Astrocyte (in vitro differentiated cells and primary cell): Measurements from ENCODE around the gene AGO4. TPM values are rescaled to one million over a fixed set of nuclear protein-coding genes. Genes with fewer than 3 reads are reported as not detected.

Experiments
- DNase-seq: peaks from one replicate; pipeline ENCODE4 v3.0.0-alpha.2; 2010; ENCODE audit warnings: low read depth
- FAIRE-seq: peaks from 2 replicates; lab custom pipeline; 2011; peaks lifted over from hg19 to GRCh38; lab: Jason Lieb, UNC
- H2AFZ ChIP-seq: 2 replicates; pipeline ENCODE4 v1.6.0; 2012; ENCODE audit warnings: low read depth, low read length, inconsistent platforms
- H3K27ac ChIP-seq: 2 replicates; pipeline ENCODE4 v1.5.1; 2011; ENCODE audit warnings: low read depth, low read length, inconsistent platforms
- H3K27me3 ChIP-seq: 2 replicates; pipeline ENCODE4 v1.6.0; 2011; ENCODE audit warnings: low read length, inconsistent platforms; ENCODE audit not compliant: insufficient read depth
- H3K36me3 ChIP-seq: 2 replicates; pipeline ENCODE4 v1.5.1; 2011; ENCODE audit warnings: low read length, inconsistent platforms; ENCODE audit not compliant: insufficient read depth
- H3K4me1 ChIP-seq: 2 replicates; pipeline ENCODE4 v1.5.1; 2011; ENCODE audit warnings: low read length, inconsistent platforms; ENCODE audit not compliant: insufficient read depth
- H3K4me2 ChIP-seq: 2 replicates; pipeline ENCODE4 v1.6.0; 2012; ENCODE audit warnings: low read length, inconsistent platforms
- H3K4me3 ChIP-seq: 2 replicates; pipeline ENCODE4 v1.5.1; 2011; ENCODE audit warnings: low read depth, mild to moderate bottlenecking, low read length, inconsistent platforms; ENCODE audit not compliant: insufficient read depth
- H3K79me2 ChIP-seq: 2 replicates; pipeline ENCODE4 v1.6.0; 2012; ENCODE audit warnings: mild to moderate bottlenecking, low read length, inconsistent platforms; ENCODE audit not compliant: insufficient read depth
- H3K9ac ChIP-seq: 2 replicates; pipeline ENCODE4 v1.6.0; 2012; ENCODE audit warnings: mild to moderate bottlenecking, low read length, inconsistent platforms
- H3K9me3 ChIP-seq: 2 replicates; pipeline ENCODE4 v1.5.1; 2012; ENCODE audit warnings: low read depth, mild to moderate bottlenecking, low read length, inconsistent platforms; ENCODE audit not compliant: insufficient read depth
- H4K20me1 ChIP-seq: 2 replicates; pipeline ENCODE4 v1.6.0; 2012; ENCODE audit warnings: low read length, inconsistent platforms; ENCODE audit not compliant: insufficient read depth
- H3K27ac Mint-ChIP-seq: one replicate; pipeline ENCODE4 v1.8.0; 2021; ENCODE audit warnings: mild to moderate bottlenecking, mixed read lengths; ENCODE audit not compliant: unreplicated experiment
- H3K27me3 Mint-ChIP-seq: one replicate; pipeline ENCODE4 v1.8.0; 2021; ENCODE audit warnings: low read depth, mixed read lengths; ENCODE audit not compliant: unreplicated experiment
- H3K36me3 Mint-ChIP-seq: one replicate; pipeline ENCODE4 v1.8.0; 2021; ENCODE audit warnings: low read depth, mixed read lengths; ENCODE audit not compliant: unreplicated experiment
- H3K4me1 Mint-ChIP-seq: one replicate; pipeline ENCODE4 v1.8.0; 2021; ENCODE audit warnings: low read depth, mixed read lengths; ENCODE audit not compliant: unreplicated experiment
- H3K4me3 Mint-ChIP-seq: one replicate; pipeline ENCODE4 v1.8.0; 2021; ENCODE audit warnings: mild to moderate bottlenecking, moderate library complexity, mixed read lengths; ENCODE audit not compliant: unreplicated experiment
- H3K9me3 Mint-ChIP-seq: one replicate; pipeline ENCODE4 v1.8.0; 2021; ENCODE audit warnings: mild to moderate bottlenecking, mixed read lengths; ENCODE audit not compliant: unreplicated experiment
- CTCF ChIP-seq: IDR thresholded peaks from 2 replicates; pipeline ENCODE4 v1.5.1; 2011; ENCODE audit warnings: low read depth, mild to moderate bottlenecking, inconsistent platforms, low read length, moderate library complexity; ENCODE audit not compliant: insufficient read depth
- EZH2 ChIP-seq: IDR thresholded peaks from 2 replicates; pipeline ENCODE4 v1.6.1; 2012; ENCODE audit warnings: mild to moderate bottlenecking, low read length, inconsistent platforms; ENCODE audit not compliant: insufficient read depth
- total RNA-seq: library from RNA; stranded (reverse); gene quantifications from 2 replicates; pipeline ENCODE4 v1.2.1, GENCODE V29; 2021

The AGO4 gene
- total RNA-seq, 1 donor from 2014 or later, result 9.8 TPM

DNA sequence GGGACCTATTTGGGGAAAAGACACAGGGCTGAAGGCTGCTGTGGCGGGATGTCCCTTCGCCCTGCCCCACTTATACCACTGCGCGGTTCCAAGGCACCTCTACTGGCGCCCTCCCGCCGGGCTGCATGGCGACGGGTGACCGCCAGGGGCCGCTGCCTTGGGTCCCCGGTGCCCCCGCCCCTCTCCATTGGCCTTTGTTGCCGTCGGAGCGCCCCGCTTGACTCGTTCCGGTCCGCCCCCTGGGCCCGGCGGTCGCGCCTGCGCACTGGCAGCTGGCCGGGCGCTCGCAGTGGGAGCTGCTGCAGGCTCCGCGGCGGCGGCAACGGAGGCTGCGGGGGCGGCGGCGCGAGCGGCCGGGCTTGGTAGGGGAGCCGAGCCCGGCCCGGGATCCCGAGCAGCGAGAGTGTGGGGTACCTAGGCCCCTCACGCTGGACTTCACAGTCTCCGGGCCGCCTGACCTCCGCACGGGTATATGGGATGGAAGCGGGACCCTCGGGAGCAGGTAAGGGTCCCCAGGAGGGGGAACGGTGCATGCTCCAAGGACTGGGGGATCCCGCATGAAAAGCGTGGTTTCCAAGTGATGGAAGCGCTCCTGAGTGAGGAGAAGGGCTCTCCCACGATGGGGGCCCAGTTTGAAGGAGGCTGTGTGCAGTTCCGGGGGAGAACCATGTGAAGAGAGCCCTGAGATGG lies 75.3 kb downstream of the AGO4 start, which contains the start of gene AGO1:
Gene AGO1 (plus strand): TSS at position 265 of the 690 bp plus-strand sequence. CDS start 213 bp downstream, at position 478.
- Histone ChIP-seq H3K9me3 (no peaks in the 10 kb centered on the region), H3K4me2 (peak within 1 kb of the TSS; percentile 100), H3K27me3 (no peaks in the 10 kb centered on the region), H3K4me3 (peak within 1 kb of the TSS; percentile 100), H3K4me1 (peaks cover 11% of the 10 kb centered on the region), H3K9ac (peak within 1 kb of the TSS; percentile 95), H3K79me2 (peaks cover 32% of the 10 kb centered on the region), H3K36me3 (no peaks in the 10 kb centered on the region), H4K20me1 (peaks cover 38% of the 10 kb centered on the region), H2AFZ (peak within 1 kb of the TSS; percentile 100), H3K27ac (peak within 1 kb of the TSS; percentile 57)
- Mint-ChIP-seq H3K4me3 (peak within 1 kb of the TSS; percentile 96), H3K9me3 (no peaks in the 10 kb centered on the region), H3K4me1 (peaks cover 25% of the 10 kb centered on the region), H3K36me3 (no peaks in the 10 kb centered on the region), H3K27me3 (peaks cover 7% of the 10 kb centered on the region), H3K27ac (peak within 1 kb of the TSS; percentile 6)
- no peak for TF ChIP-seq EZH2
- TF ChIP-seq CTCF, result peak; percentile 63
- no peak for FAIRE-seq
- DNase-seq, result peak; percentile 68

- H3K4me3 ChIP-seq, result peak overlapping the region; percentile 100
- H3K9me3 ChIP-seq, result no peaks in the 10 kb centered on the region
- H3K36me3 ChIP-seq, result no peaks in the 10 kb centered on the region
- H3K4me1 ChIP-seq, result peaks cover 11% of the 10 kb centered on the region
- peak overlapping the region; percentile 100 for H3K4me2 ChIP-seq
- peak overlapping the region; percentile 57 for H3K27ac ChIP-seq
- H3K9ac ChIP-seq, result peak overlapping the region; percentile 95
- no peaks in the 10 kb centered on the region for H3K27me3 ChIP-seq
- H3K4me1 Mint-ChIP-seq, result peaks cover 25% of the 10 kb centered on the region
- H4K20me1 ChIP-seq, result peaks cover 38% of the 10 kb centered on the region
- peaks cover 7% of the 10 kb centered on the region for H3K27me3 Mint-ChIP-seq
- peak overlapping the region; percentile 100 for H2AFZ ChIP-seq
- peak overlapping the region; percentile 96 for H3K4me3 Mint-ChIP-seq
- no peaks in the 10 kb centered on the region for H3K9me3 Mint-ChIP-seq
- FAIRE-seq (no peak), DNase-seq (no peak)
- no peak overlapping the region for H3K27ac Mint-ChIP-seq
- H3K79me2 ChIP-seq, result peaks cover 32% of the 10 kb centered on the region
- H3K36me3 Mint-ChIP-seq, result peaks cover 3% of the 10 kb centered on the region
- no peak for TF ChIP-seq EZH2
- no peak for TF ChIP-seq CTCF
Observed at GRCh38 chr1:35883635-35884101, 75.9 kb downstream of the AGO4 start.

DNA sequence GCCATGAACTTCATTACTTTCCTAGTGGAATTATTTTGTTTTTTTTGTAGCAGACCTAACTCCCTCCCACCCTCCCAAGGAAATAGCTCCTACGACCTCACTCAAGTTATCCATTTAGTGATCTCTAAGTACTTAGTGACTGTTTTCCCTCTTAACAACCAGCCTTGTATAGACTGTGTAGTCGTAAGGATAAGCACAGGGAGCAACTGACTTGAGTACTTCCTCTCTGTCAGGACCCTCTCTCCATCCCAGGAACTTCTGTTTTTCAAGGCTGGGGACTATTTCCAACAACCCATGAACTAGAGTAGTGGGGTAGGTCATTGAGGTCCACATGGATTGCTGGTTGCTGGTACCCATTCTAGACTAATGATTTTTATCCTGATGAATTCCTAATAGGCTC lies 77.1 kb downstream of the AGO4 start:
- no peak for DNase-seq
- H3K4me1 Mint-ChIP-seq, result peaks cover 25% of the 10 kb centered on the region
- no peak overlapping the region for H3K4me3 Mint-ChIP-seq
- TF ChIP-seq EZH2, result no peak
- H3K36me3 Mint-ChIP-seq, result peaks cover 4% of the 10 kb centered on the region
- no peak overlapping the region for H3K27ac Mint-ChIP-seq
- no peaks in the 10 kb centered on the region for H3K9me3 ChIP-seq
- FAIRE-seq, result no peak
- H3K27me3 ChIP-seq, result no peaks in the 10 kb centered on the region
- H3K36me3 ChIP-seq, result no peaks in the 10 kb centered on the region
- H2AFZ ChIP-seq, result no peak overlapping the region
- H3K4me2 ChIP-seq, result no peak overlapping the region
- no peak overlapping the region for H3K9ac ChIP-seq
- H3K9me3 Mint-ChIP-seq, result no peaks in the 10 kb centered on the region
- peaks cover 4% of the 10 kb centered on the region for H3K27me3 Mint-ChIP-seq
- H3K4me1 ChIP-seq, result peaks cover 11% of the 10 kb centered on the region
- H3K79me2 ChIP-seq, result peaks cover 32% of the 10 kb centered on the region
- no peak overlapping the region for H3K27ac ChIP-seq
- H4K20me1 ChIP-seq, result peaks cover 38% of the 10 kb centered on the region
- no peak overlapping the region for H3K4me3 ChIP-seq
